Trophoblast cell (in vitro differentiated cells and primary cell): ENCODE results near the gene HDGFL2.
"Not testable (repeated sequence)": the region's sequence is repeated elsewhere in the genome, so short reads cannot be mapped to it uniquely, and the experiment has no call there.

Source experiments
- DNase-seq, 2 donors: peaks; one replicate each; pipeline ENCODE4 v3.0.0-alpha.2; 2016
- H2AFZ ChIP-seq: 2 replicates; pipeline ENCODE4 v1.6.1; 2013; ENCODE audit warnings: low read length, moderate library complexity, mild to moderate bottlenecking; ENCODE audit not compliant: insufficient read depth, poor library complexity
- H2AK5ac ChIP-seq: 2 replicates; pipeline ENCODE4 v1.6.1; 2013; ENCODE audit warnings: mild to moderate bottlenecking, low read length
- H2BK120ac ChIP-seq: 2 replicates; pipeline ENCODE4 v1.6.1; 2013; ENCODE audit warnings: low read length, mild to moderate bottlenecking, moderate library complexity; ENCODE audit not compliant: insufficient read depth, poor library complexity
- H2BK12ac ChIP-seq: 2 replicates; pipeline ENCODE4 v1.6.1; 2013; ENCODE audit warnings: mild to moderate bottlenecking, low read length, moderate library complexity
- H2BK5ac ChIP-seq: 2 replicates; pipeline ENCODE4 v1.6.1; 2013; ENCODE audit warnings: low read length, low read depth, moderate library complexity, mild to moderate bottlenecking; ENCODE audit not compliant: poor library complexity
- H3K14ac ChIP-seq: 2 replicates; pipeline ENCODE4 v1.6.1; 2013; ENCODE audit warnings: mild to moderate bottlenecking, low read length
- H3K18ac ChIP-seq: 2 replicates; pipeline ENCODE4 v1.6.1; 2013; ENCODE audit warnings: mild to moderate bottlenecking, low read length
- H3K23ac ChIP-seq: 2 replicates; pipeline ENCODE4 v1.6.1; 2013; ENCODE audit warnings: low read length
- H3K27ac ChIP-seq: 2 replicates; pipeline ENCODE4 v1.5.1; 2013; ENCODE audit warnings: low read depth, mild to moderate bottlenecking, inconsistent platforms, low read length, moderate library complexity
- H3K27me3 ChIP-seq: 2 replicates; pipeline ENCODE4 v1.6.1; 2013; ENCODE audit warnings: inconsistent platforms, mild to moderate bottlenecking, low read length, moderate library complexity; ENCODE audit not compliant: insufficient read depth
- H3K36me3 ChIP-seq, 2 experiments: 1 replicate in 1 of 2; 2 replicates in 1 of 2; pipeline ENCODE4 v1.6.1; 2013; ENCODE audit warnings: low read length in 2 of 2, mild to moderate bottlenecking in 2 of 2, moderate library complexity in 1 of 2; ENCODE audit not compliant: insufficient read depth in 2 of 2, control insufficient read depth in 1 of 2
- H3K4ac ChIP-seq: 2 replicates; pipeline ENCODE4 v1.6.1; 2013; ENCODE audit warnings: low read depth, mild to moderate bottlenecking, low read length, moderate library complexity
- H3K4me1 ChIP-seq, 2 experiments: 1 replicate in 1 of 2; 2 replicates in 1 of 2; pipeline ENCODE4 v1.6.1; 2013; ENCODE audit warnings: low read length in 2 of 2, mild to moderate bottlenecking in 2 of 2, moderate library complexity in 1 of 2; ENCODE audit not compliant: insufficient read depth in 2 of 2, control insufficient read depth in 1 of 2
- H3K4me2 ChIP-seq: 2 replicates; pipeline ENCODE4 v1.6.1; 2013; ENCODE audit warnings: inconsistent platforms, mild to moderate bottlenecking, low read length, moderate library complexity
- H3K4me3 ChIP-seq: 2 replicates; pipeline ENCODE4 v1.5.1; 2013; ENCODE audit warnings: mild to moderate bottlenecking, low read depth, low read length, inconsistent platforms
- H3K79me1 ChIP-seq: one replicate; pipeline ENCODE4 v1.6.1; 2013; ENCODE audit warnings: low read length
- H3K79me2 ChIP-seq: 2 replicates; pipeline ENCODE4 v1.6.1; 2013; ENCODE audit warnings: low read length, mild to moderate bottlenecking; ENCODE audit not compliant: control insufficient read depth, insufficient read depth, poor library complexity
- H3K9ac ChIP-seq: 2 replicates; pipeline ENCODE4 v1.6.1; 2013; ENCODE audit warnings: mild to moderate bottlenecking, low read length
- H3K9me3 ChIP-seq: 2 replicates; pipeline ENCODE4 v1.6.1; 2013; ENCODE audit warnings: low read depth, mild to moderate bottlenecking, control low read depth, inconsistent platforms, low read length; ENCODE audit not compliant: insufficient read depth
- H4K12ac ChIP-seq: 2 replicates; pipeline ENCODE4 v1.6.1; 2013; ENCODE audit warnings: low read depth, mild to moderate bottlenecking, low read length, moderate library complexity
- H4K8ac ChIP-seq: 2 replicates; pipeline ENCODE4 v1.6.1; 2013; ENCODE audit warnings: low read depth, mild to moderate bottlenecking, low read length, moderate library complexity
- H4K91ac ChIP-seq: one replicate; pipeline ENCODE4 v1.6.1; 2013; ENCODE audit warnings: low read depth, mild to moderate bottlenecking, low read length, moderate library complexity
- WGBS: extraction: QIAGEN DNeasy Blood & Tissue Kit; methylation state at CpG from one replicate; pipeline ENCODE4 v1.1.7; 2013; ENCODE audit warnings: missing lambda C conversion rate; ENCODE audit not compliant: insufficient read length, insufficient coverage; ENCODE audit errors: extremely low coverage; 5-methylcytosine and 5-hydroxymethylcytosine counted together

The HDGFL2 gene

DNA sequence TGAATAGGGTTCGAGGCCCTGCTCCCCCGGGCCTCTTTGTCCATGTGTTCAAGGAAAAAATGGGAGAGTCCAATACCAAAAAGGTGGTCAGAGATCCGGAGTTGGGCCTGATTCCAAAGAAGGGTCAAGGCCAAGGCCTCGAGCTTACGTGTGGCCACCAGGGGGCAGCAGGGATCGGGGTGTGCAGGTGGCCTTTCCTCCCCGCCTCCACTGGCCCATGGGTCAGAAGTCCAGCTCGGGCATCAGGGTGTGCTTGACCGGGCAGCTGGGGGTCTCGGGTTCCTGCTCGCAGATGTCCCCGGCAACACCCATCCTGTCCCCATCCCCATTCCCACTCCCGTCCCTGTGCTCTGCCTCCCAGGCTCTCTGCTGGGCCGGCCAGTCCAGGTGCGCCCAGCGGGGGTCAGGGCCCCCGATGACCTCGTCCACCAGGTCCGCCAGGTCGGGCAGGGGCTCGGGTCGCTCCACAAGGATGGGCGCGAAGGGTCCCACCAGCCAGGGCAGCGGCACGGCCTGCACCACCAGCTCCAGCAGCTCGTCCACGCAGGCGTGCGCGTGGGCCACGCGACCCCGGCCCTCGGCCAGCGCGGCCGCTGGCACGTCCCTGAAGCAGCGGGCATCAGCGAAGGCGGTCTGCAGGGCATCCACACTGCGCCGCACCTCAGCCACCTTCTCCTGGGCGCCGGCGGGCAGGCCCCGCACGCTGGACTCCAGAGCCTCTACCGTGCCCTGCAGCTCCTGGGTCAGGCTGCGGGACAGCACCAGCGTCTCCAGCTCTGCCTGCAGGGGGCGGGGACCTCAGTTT lies 51.4 kb downstream of the HDGFL2 start:
- no peak overlapping the region for H3K27ac ChIP-seq
- no peaks in the 10 kb centered on the region for H3K79me1 ChIP-seq
- no peak overlapping the region for H2BK5ac ChIP-seq
- H4K91ac ChIP-seq, result no peak overlapping the region
- no peak overlapping the region for H2AK5ac ChIP-seq
- no peaks in the 10 kb centered on the region for H3K79me2 ChIP-seq
- peak in 1 of 2 donors; percentile 62 for DNase-seq
- H3K4me1 ChIP-seq, result peaks cover 4% of the 10 kb centered on the region in 2 experiments
- no peaks in the 10 kb centered on the region for H3K9me3 ChIP-seq
- no peak overlapping the region for H3K9ac ChIP-seq
- no CpG with 5 or more reads among the region's 53 CpGs for WGBS
- H2BK120ac ChIP-seq, result no peak overlapping the region
- no peak overlapping the region for H4K12ac ChIP-seq
- H3K18ac ChIP-seq, result no peak overlapping the region
- no peaks in the 10 kb centered on the region for H3K27me3 ChIP-seq
- no peak overlapping the region for H3K4me2 ChIP-seq
- no peak overlapping the region for H2BK12ac ChIP-seq
- no peak overlapping the region for H3K14ac ChIP-seq
- no peak overlapping the region for H3K4me3 ChIP-seq
- H3K23ac ChIP-seq, result no peak overlapping the region
- no peak overlapping the region for H4K8ac ChIP-seq
- H3K4ac ChIP-seq, result no peak overlapping the region
- H2AFZ ChIP-seq, result no peak overlapping the region
- H3K36me3 ChIP-seq, result no peaks in the 10 kb centered on the region

- H2AK5ac ChIP-seq, result no peak overlapping the region
- H3K14ac ChIP-seq, result no peak overlapping the region
- no peak overlapping the region for H3K4ac ChIP-seq
- no peak overlapping the region for H2BK5ac ChIP-seq
- H3K23ac ChIP-seq, result no peak overlapping the region
- no peak overlapping the region for H4K12ac ChIP-seq
- no peaks in the 10 kb centered on the region for H3K79me2 ChIP-seq
- no peak overlapping the region for H2BK120ac ChIP-seq
- no peak overlapping the region for H3K27ac ChIP-seq
- H4K8ac ChIP-seq, result no peak overlapping the region
- DNase-seq, result peak; percentile 36 to 75
- H3K18ac ChIP-seq, result no peak overlapping the region
- no peaks in the 10 kb centered on the region for H3K36me3 ChIP-seq
- no peak overlapping the region for H3K4me2 ChIP-seq
- no peak overlapping the region for H2BK12ac ChIP-seq
- peaks cover 1 to 4% of the 10 kb centered on the region in 2 experiments for H3K4me1 ChIP-seq
- H2AFZ ChIP-seq, result no peak overlapping the region
- H3K79me1 ChIP-seq, result no peaks in the 10 kb centered on the region
- H3K9me3 ChIP-seq, result no peaks in the 10 kb centered on the region
- WGBS, result no CpG with 5 or more reads among the region's 23 CpGs
- no peak overlapping the region for H3K9ac ChIP-seq
- H3K4me3 ChIP-seq, result no peak overlapping the region
- no peaks in the 10 kb centered on the region for H3K27me3 ChIP-seq
- H4K91ac ChIP-seq, result no peak overlapping the region
Measured at GRCh38 chr19:4524808-4525562, 52.9 kb downstream of the HDGFL2 start.

DNA sequence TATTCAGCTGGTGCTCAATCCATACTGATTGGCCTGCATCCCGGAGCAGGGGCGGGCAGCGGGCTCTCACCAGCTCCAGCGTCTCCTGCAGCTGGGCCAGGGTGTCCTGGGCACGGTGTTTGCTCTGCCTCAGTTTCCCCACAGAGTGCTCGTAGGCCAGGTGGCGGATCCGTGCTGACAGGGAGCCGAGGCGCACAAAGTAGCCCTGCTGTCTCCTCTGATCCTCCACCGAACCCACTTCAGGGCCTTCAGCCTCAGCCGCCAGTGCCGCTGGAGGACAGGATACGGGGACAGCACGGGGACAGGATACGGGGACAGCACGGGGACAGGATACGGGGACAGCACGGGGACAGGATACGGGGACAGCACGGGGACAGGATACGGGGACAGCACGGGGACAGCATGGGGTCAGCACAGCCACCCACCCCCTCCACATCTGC lies 53.5 kb downstream of the HDGFL2 start:
- no peaks in the 10 kb centered on the region for H3K27me3 ChIP-seq
- H3K23ac ChIP-seq, result no peak overlapping the region
- H3K4ac ChIP-seq, result no peak overlapping the region
- no peak overlapping the region for H3K4me3 ChIP-seq
- H2AK5ac ChIP-seq, result no peak overlapping the region
- H3K36me3 ChIP-seq, result no peaks in the 10 kb centered on the region
- H3K9me3 ChIP-seq, result no peaks in the 10 kb centered on the region
- DNase-seq, result no peak
- peaks cover 1 to 4% of the 10 kb centered on the region in 2 experiments for H3K4me1 ChIP-seq
- no peaks in the 10 kb centered on the region for H3K79me1 ChIP-seq
- H4K8ac ChIP-seq, result no peak overlapping the region
- no peak overlapping the region for H2BK120ac ChIP-seq
- no peak overlapping the region for H3K4me2 ChIP-seq
- no CpG with 5 or more reads among the region's 23 CpGs for WGBS
- no peak overlapping the region for H4K12ac ChIP-seq
- H3K9ac ChIP-seq, result no peak overlapping the region
- no peak overlapping the region for H2BK12ac ChIP-seq
- H3K27ac ChIP-seq, result no peak overlapping the region
- no peak overlapping the region for H3K14ac ChIP-seq
- H3K18ac ChIP-seq, result no peak overlapping the region
- H3K79me2 ChIP-seq, result no peaks in the 10 kb centered on the region
- H2AFZ ChIP-seq, result no peak overlapping the region
- no peak overlapping the region for H2BK5ac ChIP-seq
- H4K91ac ChIP-seq, result no peak overlapping the region

GRCh38 chr19:4527377-4527776 lies 55.3 kb downstream of the HDGFL2 start:
- H2AK5ac ChIP-seq, H3K79me1 ChIP-seq: not testable (repeated sequence)
- no CpG with 5 or more reads among the region's 8 CpGs for WGBS

More at GRCh38 chr19:4527377-4527776, 55.3 kb downstream of the HDGFL2 start:
- not testable (repeated sequence) for H2BK12ac ChIP-seq, H3K9me3 ChIP-seq, H3K36me3 ChIP-seq, H4K91ac ChIP-seq, H2BK120ac ChIP-seq, H3K79me2 ChIP-seq, H2BK5ac ChIP-seq, H3K9ac ChIP-seq, H3K4ac ChIP-seq, H3K27me3 ChIP-seq, H3K4me1 ChIP-seq, H2AFZ ChIP-seq, H4K8ac ChIP-seq, H3K4me2 ChIP-seq, H3K23ac ChIP-seq, H4K12ac ChIP-seq, H3K18ac ChIP-seq, H3K4me3 ChIP-seq, DNase-seq, H3K27ac ChIP-seq, H3K14ac ChIP-seq
